SK-N-SH treated with all-trans-retinoic acid at 6 μM for 48 hours (cell line): Measurements from ENCODE around the gene OR6Y1.

ENCODE experiments used
- ZFP3 ChIP-seq: fragments of 250-450 bp; sonication (Bioruptor Pico); IDR thresholded peaks from 2 replicates; pipeline ENCODE4 v1.5.0; 2020; ENCODE audit warnings: mild to moderate bottlenecking, moderate library complexity
- TF ChIP-seq, protein P1 (sequence below): fragments of 250-450 bp; sonication (Bioruptor Pico); IDR thresholded peaks from 2 replicates; pipeline ENCODE4 v1.8.0; 2020; ENCODE audit warnings: mild to moderate bottlenecking, moderate library complexity, borderline replicate concordance

DNA sequence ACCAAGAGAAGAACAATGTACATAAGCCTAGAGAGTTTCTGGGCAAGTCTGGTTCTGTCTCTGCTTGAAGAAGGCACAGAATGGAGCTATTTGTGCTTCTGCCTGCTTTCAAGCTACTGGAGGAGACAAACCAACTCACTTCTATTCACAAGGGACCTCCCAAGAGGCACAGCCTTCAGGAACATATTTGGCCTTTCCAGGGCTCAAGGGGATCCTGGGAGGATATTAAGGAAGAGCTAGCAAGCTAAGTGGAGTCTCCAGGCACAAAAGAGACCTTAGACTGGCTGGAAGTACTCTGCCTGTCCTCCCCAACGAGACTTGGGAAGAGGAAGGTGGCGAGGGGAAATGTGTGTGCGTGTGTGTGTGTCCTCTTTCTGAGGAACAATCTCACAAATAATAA, at the start of gene OR6Y1:
- TF ChIP-seq ZFP3, result no peak
- TF ChIP-seq, protein P1, sequence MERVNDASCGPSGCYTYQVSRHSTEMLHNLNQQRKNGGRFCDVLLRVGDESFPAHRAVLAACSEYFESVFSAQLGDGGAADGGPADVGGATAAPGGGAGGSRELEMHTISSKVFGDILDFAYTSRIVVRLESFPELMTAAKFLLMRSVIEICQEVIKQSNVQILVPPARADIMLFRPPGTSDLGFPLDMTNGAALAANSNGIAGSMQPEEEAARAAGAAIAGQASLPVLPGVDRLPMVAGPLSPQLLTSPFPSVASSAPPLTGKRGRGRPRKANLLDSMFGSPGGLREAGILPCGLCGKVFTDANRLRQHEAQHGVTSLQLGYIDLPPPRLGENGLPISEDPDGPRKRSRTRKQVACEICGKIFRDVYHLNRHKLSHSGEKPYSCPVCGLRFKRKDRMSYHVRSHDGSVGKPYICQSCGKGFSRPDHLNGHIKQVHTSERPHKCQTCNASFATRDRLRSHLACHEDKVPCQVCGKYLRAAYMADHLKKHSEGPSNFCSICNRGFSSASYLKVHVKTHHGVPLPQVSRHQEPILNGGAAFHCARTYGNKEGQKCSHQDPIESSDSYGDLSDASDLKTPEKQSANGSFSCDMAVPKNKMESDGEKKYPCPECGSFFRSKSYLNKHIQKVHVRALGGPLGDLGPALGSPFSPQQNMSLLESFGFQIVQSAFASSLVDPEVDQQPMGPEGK (CRISPR knock-in tag), result no peak
